HG02885 (cell line): ENCODE results near the gene SLC7A1.

ENCODE experiments used
- ATAC-seq: cut with Tn5 transposase; IDR thresholded peaks from one replicate; pipeline ENCODE4 v1.9.1; 2021; ENCODE audit warnings: mild to moderate bottlenecking; ENCODE audit not compliant: unreplicated experiment, poor library complexity

SLC7A1 gene

GRCh38 chr13:29535663-29536655, 59.5 kb downstream of the SLC7A1 start:
- no peak for ATAC-seq

DNA sequence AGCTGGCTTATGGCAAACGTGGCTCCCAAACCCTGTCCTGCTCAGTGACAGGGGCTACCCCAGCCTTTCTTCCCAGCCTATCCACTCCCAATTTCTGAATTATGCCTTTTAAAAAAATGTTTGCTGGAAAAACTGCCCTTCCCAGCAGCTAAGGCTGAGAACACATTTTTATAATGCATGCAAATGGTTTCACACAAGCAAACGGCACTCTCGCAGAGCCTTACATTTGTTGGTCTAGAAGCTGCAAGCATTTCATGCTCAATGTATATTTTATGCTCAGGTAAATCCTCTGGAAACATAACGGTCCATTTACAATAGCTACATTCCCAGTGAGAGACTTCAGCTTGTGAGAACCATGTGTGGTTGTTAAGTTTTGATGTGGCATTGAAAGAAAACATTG, 61.4 kb downstream of the SLC7A1 start:
- ATAC-seq = no peak

- no peak for ATAC-seq
Observed at GRCh38 chr13:29532821-29533220, 62.7 kb downstream of the SLC7A1 start.

- no peak for ATAC-seq
Observed at GRCh38 chr13:29532116-29532515, 63.4 kb downstream of the SLC7A1 start.

DNA sequence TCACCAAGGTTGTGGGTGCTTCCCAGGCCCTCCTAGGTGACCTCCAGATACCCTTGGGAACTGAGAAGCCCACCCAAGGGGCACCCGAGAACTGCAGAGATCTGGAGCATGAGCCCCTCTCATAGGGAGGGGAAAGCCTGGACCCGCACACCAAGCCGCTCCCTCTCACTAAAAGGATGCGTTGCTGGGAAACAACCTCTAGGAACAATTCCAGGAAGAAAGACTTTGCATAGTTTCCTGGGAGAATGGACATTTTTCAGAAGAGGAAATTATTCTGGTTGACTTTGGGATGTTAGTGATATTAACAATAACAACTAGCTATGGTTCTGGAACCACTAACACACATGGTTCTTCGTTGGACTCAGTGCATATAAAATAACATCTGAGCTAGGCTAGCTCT, 64.6 kb downstream of the SLC7A1 start:
- no peak for ATAC-seq

GRCh38 chr13:29529754-29530153, 65.7 kb downstream of the SLC7A1 start:
- no peak for ATAC-seq

GRCh38 chr13:29527916-29528315, 67.6 kb downstream of the SLC7A1 start:
- ATAC-seq = no peak

- no peak for ATAC-seq
Observed at GRCh38 chr13:29527511-29527910, 68.0 kb downstream of the SLC7A1 start.

DNA sequence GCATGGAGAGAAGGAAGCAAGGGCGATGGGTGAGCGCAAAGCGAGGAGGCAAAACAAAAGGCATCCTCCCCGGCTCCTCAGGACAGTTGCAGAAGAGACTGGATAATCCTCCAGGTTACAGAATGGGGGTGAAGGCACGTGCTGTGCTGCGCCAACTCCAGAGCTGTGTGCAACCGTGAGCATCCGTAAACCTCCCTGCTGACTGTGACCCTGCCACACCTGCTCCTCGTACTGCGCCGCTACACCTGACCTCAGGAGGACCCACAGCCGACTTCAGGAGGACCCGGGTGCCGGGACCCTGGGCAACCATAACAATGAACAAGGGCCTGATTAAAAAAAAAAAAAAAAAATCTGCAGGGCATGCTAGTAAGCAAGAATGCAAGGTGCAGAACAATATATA, 68.7 kb downstream of the SLC7A1 start:
- ATAC-seq = no peak

- ATAC-seq = no peak
Observed at GRCh38 chr13:29525757-29526156, 69.7 kb downstream of the SLC7A1 start.

GRCh38 chr13:29524641-29525040, 70.8 kb downstream of the SLC7A1 start:
- no peak for ATAC-seq

DNA sequence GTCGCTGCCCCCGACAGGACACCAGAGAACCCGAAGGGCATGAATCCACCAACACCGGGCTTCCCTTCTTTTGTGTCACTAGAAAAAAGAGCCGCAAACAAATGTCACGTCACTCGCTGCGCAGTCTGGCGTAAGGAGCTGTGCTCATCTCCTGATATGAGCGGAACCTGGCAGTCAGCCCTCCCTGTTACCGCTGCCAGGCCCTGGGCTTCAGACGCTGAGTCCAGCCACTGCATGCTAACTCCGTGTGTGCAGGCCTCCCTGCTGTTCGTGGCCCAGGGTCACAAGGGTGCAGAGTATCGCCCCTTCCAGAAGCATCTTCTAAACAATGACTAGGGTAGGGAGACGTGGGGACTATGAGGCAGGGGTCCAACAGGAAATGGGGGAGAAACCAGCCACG, 71.3 kb downstream of the SLC7A1 start:
- ATAC-seq = no peak

GRCh38 chr13:29523199-29523961, 72.1 kb downstream of the SLC7A1 start:
- no peak for ATAC-seq

GRCh38 chr13:29522044-29522685, 73.3 kb downstream of the SLC7A1 start:
- ATAC-seq = no peak

GRCh38 chr13:29521336-29521735, 74.2 kb downstream of the SLC7A1 start:
- no peak for ATAC-seq

- ATAC-seq = no peak
Observed at GRCh38 chr13:29520671-29521070, 74.8 kb downstream of the SLC7A1 start.

GRCh38 chr13:29519921-29520320, 75.6 kb downstream of the SLC7A1 start:
- no peak for ATAC-seq

DNA sequence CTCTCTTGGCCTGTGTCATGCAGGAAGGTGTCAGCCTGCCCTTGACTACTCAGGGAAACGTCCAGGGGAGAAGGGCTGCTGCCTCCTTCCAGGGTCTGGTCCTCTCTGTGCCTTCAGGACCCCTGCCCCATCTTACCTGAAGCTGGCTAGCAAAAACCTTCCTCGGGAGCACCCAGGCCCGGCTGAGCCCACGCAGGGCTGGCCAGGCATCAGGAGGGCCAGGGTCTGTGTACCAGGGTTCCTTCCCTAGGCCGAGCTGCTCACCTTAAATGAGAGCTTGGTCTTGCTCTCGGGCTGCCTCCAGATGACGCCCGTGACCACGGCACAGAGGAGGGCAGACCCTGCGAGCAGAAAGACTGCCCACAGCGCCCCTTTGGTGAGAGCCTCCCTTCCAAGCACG, 78.6 kb downstream of the SLC7A1 start:
- no peak for ATAC-seq

DNA sequence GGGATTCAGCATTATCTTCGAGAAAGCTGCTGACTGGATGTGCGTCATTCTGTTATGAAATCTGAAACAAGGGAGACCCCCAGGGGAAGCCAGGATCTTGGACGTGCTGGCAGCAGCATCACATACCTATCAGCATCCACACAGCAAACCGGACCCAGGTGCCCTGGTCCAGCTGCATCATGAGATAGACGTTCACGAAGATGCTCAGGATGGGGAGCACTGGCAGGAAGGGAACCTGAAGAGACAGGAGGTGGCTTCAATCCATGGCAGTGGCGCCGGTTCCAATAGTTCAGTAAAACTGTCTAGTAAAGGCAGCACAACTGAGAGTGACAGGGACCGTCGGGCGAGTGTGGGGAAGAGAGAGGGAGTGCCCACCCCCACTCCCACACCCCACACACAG, 79.5 kb downstream of the SLC7A1 start:
- no peak for ATAC-seq

DNA sequence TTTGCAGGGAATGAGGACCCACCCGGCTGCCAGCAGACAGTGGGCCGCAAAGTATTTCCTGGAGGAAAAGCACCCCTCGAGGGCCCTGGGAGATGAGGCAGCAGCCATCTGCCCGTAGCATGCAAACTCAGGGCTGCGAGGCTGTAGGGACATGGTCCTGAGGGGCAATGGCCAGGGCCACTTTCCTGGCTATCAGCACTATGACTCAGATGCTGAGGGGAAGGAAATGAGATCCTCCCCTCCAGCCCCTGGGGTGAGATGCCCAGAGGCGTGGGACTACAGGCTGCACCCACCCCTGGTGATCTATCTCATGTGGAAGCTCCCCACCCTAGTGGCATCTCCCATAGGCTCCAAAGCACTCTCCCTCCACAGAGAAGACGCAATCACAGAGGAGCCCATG, 80.1 kb downstream of the SLC7A1 start:
- no peak for ATAC-seq
